ENCODE measurements around the gene LDB3.

- TF ChIP-seq CTCF (IDR thresholded peaks at IDR 0.05 in 2 of 3, conservative IDR thresholded peaks at IDR 0.05 in 1 of 3; ENCODE audit: borderline replicate concordance in 1 of 3, insufficient read depth in 1 of 3, low read depth in 2 of 3, low read length in 2 of 3), result no peak
- no peak for TF ChIP-seq FOSL1 (IDR thresholded peaks at IDR 0.05; ENCODE audit: low read depth)
- no peak for TF ChIP-seq POLR2AphosphoS5 (IDR thresholded peaks at IDR 0.05; ENCODE audit: low read depth, low read length)
Observed at GRCh38 chr10:86723009-86723408, 54.7 kb downstream of the LDB3 start.

All from HCT116 (cell line).